Bone marrow (tissue), 2 donors: ENCODE results near the gene PRKCI.
"Not testable (repeated sequence)": the region's sequence is repeated elsewhere in the genome, so short reads cannot be mapped to it uniquely, and the experiment has no call there.

Experiments used
- DNase-seq, 2 donors: peaks; one replicate each; lab custom pipeline; 2025; lab: John Stamatoyannopoulos, UW

Gene PRKCI

DNA sequence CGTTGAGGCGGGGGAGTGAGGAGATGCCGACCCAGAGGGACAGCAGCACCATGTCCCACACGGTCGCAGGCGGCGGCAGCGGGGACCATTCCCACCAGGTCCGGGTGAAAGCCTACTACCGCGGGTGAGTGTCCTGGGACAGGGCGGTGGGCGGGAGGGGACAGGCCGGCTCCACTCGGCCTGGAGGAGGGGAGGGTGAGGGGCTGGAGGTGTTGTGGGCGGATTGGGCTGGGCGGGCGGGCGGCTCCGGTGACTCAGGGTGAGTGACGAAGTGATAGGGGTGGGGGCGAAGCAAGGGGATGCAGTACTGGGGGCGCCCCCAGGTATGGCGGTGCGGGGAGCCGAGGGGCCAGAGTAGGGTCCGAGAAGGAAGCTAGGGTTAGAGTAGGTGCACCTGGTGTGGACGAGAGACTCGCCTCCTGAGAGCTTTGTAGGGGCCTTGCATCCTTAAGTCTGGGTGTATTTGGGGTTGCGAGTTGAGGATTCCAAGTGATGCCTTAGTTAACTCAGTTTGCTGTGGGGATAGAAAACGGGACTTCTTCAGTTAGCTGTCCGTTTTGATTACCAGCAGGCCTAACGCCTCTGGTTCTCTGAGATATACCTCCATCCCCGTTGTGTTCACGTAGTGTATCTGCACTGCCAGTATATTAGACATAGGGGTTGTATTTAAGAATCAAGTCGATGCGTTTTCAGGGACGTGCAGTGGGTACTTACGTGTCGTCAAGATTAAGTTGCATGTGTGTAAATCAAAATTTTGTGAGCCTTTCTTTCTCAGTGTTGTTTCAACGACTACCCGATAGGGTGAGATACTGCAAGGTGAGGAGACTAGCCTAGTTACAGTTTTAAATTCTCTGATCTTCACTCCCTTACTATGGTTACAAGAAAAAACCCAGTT is 670 bp downstream of the PRKCI start:
- DNase-seq, result no peak

DNA sequence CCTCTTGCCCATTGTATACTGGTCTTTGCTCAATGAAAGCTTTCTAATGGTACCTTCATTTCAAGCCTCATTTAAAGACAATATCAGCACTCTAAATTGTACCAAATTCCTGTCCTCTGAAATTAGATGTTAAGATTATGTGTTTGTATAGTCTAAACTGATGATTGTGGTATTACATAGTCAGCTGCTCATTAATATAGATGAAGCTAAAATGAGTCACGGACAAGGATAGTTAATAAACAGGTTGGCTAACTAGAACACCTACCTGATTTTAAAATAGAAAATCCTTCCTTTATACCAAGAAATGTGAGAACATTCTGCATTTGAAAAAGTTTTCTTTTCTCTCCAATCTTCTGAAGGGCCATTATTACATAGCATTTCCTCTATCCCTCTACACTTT is 2.9 kb downstream of the PRKCI start:
- DNase-seq, result no peak

DNA sequence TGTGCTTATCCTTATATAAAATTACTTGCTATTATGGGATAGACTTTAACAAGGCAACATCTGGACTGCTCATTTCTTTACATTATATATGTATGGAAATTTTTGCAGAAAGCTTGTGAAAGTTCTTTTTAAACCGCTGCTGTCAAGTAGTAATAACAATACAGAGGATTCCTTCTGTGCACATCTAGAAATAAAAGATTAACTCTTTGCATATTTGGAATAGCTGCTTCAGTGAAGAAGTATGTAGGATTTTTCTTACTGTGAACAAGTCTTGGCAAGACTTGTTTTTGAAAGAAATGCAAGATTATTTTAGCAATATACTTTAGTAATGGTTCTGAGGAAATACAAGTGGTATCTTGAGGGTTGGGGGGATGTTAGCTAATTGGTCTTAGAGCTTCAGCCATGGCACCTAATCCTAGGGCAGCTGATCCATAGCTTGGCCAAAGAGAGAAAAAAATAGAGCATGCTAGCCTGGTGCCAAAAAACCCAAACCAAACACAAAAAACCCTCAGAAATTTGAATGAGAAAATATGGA is 4.3 kb downstream of the PRKCI start:
- DNase-seq, result no peak

DNA sequence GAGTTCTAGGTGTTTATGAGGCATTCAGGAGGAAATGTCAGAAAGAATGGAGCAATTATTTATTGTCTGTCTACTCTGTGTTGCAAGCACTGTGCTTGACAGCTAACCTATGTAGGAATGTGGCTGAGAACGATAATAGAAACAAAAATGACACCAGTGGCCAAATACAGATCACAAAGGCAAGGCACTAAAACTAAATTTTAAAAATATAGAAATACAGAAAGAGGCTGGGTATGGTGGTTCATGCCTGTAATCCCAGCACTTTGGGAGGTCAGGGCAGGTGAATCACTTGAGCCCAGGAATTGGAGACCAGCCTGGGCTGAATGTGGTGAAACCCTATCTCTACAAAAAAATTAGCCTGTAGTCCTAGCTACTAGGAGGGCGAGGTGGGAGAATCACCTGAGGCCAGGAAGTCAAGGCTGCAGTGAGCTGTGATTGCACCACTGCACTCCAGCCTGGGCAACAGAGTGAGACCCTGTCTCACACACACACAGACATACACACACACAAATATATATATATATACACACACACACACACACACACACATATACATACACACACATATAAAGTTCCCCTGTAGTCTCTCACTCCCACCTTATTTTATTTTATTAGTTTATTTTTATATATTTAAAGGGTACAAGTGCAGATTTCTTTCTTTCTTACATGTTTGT is 6.0 kb downstream of the PRKCI start:
- DNase-seq, result no peak

DNA sequence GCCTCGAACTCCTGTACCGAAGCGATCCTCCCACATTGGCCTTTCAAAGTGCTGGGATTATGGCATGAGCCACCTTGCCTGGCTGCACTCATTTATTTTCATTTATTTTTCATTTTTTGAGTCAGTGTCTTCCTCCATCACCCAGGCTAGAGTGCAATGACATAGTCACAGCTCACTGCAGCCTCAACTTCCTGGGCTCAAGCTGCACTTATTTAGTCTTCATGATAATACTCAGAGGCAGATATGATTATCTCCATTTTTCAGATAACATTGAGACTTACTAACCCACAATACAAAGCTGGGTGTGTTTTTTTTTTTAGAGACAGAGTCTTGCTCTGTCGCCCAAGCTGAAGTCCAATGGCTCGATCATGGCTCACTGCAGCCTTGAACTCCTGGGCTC is 10.0 kb downstream of the PRKCI start:
- no peak for DNase-seq

DNA sequence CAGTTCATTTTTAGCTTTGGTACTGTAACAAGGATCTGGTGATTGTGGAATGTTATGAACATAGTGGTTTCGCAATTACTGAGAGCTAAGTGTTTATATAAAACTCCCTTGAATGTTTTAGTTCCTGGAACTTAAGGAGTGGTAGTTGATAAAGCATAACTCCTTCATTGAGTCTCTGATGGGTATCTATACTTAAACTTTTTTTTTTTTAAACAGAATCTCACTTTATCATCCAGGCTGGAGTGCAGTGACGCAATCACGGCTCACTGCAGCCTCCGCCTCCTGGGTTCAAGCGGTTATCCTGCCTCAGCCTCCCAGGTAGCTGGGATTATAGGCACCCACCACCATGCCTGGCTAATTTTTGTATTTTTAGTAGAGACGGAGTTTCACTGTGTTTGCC is 11.3 kb downstream of the PRKCI start:
- no peak for DNase-seq

DNA sequence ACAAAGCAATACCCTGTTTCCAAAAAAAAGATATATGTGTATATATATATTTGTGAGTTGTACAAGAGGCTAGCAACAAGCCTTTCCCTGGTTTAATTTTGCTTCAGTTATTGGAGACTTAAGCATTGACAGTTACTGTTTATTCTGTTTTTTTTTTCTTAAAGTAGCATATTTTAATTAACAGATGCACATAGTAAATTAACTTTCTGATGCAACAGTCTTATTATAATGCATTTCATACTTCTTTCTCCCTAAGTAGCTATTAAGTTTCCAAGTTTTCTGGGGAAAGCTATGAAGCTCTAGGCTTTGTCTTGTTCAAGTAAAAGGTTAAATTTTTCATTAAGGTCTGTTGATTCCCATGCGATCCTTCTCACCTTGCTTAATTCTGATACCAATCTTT is 17.9 kb downstream of the PRKCI start:
- DNase-seq, result no peak

DNA sequence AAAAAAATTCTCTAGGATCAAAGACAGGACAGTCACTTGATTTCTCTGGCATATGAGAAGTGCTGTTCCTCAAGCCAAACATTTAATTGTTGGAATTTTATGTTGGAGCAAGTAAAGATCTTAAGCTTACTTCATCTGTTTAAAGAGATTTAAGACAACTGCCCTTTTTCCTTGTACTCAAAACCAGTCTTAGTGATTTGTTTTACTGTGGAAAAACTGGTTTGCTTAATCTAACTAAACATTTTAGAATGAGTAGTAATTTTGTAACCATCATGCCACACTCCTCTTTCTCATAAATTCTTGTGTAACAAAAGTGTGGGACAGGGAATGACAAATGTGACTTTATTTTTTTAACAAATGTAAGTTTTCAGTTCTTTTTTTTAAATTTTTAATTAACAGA is 18.4 kb downstream of the PRKCI start:
- no peak for DNase-seq

DNA sequence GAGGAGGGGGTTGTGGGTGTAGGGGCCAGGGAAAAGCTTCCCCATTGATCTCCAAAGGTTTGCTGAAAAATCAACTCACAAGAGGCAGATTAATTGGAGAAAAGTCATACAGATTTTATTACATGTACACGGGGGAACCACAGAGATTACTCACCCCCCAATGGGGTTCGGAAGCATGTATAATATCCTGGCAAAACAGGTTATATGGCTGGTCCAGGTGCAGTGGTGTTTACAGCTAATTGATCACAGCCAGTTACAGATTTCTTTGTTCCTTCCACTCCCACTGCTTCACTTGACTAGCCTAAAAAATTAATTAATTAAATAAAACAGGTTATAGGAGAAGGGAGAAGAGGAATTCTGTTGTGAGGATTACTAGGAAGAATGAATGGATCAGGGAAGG is 22.4 kb downstream of the PRKCI start:
- DNase-seq, result no peak

DNA sequence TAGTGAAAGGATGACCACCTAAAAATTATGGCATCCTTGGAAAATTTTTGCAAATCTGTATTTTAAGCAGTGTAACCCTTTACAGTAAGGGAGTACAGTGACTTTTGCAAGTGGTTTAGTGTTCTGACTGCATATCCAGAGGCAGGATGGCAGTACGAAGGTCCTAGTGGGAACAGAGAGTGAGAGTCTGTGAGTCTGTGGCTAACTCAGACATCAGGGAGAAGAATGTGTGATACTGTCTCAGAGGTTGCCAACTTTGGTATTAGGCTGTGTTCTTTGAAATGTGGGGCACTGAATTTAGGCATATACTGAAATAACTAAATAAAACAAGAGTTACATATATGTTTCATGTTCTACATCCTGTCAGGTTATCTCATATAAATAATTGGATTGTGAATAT is 25.7 kb downstream of the PRKCI start:
- DNase-seq, result no peak

DNA sequence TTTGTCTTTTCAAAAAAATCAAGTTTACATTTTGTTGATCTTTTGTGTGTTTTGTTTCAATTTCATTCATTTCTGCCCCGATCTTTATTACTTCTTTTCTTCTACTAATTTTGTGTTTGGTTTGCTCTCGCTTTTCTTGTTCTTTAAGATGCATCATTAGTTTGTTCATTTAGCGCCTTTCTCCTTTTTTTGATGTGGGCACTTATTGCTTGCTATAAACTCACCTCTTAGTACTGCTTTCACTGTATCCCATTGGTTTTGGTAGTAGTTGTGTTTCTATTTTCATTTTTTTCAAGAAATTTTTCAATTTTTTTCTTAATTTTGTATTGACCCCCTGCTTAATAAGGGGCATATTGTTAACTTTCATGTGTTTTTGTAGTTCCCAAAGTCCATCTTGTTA is 34.4 kb downstream of the PRKCI start:
- DNase-seq, result no peak

DNA sequence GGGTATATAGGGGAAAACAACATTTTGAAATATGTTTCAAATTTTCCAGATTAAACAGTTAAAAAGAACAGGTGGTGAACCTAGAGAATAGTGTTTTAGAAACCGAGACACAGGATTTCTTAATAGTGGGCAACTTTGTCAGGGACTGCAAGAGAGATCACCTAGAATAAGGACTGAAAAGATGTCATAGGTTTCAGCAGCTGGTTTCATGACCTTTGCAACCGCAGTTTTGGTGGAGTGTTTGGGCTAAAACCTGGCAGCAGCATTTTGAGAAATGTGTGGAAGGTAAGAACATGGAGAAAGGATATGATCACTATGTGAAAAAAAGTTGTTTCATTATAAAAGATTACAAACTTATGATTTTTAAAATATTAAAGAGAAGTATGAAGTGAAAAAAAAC is 34.9 kb downstream of the PRKCI start:
- no peak for DNase-seq

DNA sequence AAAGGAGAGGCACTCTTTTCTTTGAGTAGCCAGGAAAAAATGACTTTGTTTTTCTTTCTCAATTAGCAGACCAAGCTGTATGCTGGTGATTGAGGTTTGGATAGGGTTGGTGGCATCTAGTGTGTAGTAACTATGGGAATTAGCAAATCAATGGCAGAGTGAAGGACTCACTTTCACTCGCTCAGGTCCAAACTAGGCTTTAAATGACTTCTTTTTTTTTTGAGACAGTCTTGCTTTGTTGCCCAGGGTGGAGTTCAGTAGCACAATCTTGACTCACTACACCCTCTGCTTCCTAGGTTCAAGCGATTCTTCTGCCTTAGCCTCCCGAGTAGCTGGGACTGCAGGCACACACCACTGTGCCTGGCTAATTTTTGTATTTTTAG is 35.9 kb downstream of the PRKCI start:
- DNase-seq, result no peak

DNA sequence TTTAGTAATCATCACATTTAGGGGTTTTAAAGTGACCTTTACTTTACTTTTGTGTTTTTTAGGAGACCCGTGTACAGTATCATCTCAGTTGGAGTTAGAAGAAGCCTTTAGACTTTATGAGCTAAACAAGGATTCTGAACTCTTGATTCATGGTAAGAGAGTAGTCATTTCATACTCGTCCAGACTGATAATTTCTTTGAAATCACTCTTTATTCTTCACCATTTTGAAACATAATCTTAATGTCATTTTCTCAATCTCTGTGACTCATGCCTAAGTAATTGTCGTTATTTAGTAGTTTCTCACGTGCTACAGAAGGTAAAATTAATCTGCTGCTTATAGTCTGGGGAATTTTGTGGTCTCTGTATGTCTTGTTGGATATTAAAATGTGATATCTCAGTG is 37.7 kb downstream of the PRKCI start:
- DNase-seq, result no peak

DNA sequence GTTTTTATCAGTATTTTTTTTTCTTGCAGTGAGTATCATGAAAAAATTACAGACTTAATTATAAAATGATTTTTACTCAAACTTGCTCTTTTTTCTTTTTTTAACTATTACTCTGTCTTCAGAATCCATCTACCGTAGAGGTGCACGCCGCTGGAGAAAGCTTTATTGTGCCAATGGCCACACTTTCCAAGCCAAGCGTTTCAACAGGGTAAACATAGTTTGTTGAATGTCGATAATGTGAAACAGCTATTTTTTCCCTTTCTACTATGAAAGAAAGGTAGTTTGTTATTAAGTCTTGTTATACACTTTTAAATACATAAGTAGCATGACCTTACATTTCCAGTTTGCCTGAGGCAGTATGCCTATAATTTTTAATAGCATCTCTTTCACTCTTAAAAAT is 45.6 kb downstream of the PRKCI start:
- DNase-seq, result no peak

DNA sequence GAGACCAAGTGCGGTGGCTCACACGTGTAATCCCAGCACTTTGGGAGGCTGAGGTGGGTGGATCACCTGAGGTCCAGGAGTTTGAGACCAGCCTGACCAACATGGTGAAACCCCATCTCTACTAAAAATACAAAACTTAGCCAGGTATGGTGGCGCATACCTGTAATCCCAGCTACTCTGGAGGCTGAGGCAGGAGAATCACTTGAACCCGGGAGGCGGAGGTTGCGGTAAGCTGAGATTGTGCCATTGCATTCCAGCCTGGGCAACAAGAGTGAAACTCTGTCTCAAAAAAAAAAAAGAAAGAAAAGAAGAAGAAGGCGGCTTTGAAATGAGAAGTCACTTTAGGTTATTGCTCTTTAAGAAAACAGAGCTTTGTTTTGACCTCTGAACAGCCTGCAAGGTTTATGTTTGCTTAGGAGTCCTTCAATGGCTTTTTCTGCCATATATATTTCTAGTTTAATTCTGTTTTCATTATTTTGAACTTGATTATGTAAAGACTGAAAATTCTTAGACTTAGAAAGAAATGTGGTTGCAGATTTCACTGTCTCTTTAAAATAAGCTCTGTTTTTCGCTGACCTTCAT is 47.5 kb downstream of the PRKCI start:
- DNase-seq, result not testable (repeated sequence)

DNA sequence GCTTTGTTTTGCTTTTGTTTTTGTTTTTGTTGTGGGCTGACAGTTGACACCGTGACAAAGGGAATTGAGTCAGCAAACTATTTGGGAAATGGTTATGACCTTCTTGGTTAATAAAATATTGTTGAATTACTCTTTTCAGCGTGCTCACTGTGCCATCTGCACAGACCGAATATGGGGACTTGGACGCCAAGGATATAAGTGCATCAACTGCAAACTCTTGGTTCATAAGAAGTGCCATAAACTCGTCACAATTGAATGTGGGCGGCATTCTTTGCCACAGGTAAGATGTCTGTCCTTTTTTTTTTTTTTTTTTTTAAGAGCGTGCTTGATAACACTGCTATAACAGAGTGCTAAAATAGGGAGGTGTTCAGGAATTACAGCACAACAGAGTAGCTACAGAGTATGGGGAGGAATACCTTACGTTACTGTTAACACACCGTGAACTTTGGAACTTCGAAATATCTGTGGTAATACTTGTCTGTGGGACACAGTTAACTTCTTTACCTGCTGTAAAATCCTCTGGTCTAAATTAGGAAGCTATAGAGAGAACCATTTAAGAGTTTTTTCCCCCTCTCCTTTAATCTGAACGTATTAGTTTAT is 48.2 kb downstream of the PRKCI start:
- no peak for DNase-seq

DNA sequence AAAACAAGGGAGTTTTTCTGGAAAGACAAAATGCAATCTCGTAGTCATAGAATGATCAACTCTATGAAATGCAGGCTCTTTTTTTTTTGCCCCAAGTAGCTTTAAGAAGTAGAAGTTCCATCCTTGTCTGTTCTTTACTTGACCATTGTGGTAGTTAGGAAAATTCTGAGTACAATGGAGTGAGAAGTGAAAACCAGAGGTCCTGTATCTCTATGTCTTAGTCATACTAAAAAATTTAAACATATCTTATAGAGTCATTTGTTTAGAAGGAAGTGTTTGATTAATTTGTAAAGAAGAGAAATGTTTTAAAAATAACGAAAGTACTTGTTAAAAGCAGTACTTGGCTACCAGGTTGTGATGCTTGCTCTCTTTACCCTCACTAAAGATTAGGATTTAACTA is 52.4 kb downstream of the PRKCI start:
- no peak for DNase-seq

DNA sequence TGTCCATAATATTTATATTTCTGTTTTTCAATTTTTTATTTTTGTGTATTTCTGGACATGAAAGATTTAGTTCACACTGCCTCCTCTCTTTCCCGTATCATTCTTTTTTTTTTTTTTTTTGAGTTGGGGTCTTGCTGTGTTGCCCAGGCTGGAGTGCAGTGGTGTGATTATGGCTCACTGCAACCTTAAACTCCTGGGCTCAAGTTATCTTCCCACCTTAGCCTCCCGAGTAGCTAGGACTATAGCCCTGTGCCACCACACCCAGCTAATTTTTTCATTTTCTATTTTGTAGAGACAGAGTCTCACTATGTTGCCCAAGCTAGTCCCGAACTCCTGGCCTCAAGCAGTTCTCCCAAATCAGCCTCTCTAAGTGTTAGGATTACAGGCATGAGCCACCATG is 53.6 kb downstream of the PRKCI start:
- no peak for DNase-seq

DNA sequence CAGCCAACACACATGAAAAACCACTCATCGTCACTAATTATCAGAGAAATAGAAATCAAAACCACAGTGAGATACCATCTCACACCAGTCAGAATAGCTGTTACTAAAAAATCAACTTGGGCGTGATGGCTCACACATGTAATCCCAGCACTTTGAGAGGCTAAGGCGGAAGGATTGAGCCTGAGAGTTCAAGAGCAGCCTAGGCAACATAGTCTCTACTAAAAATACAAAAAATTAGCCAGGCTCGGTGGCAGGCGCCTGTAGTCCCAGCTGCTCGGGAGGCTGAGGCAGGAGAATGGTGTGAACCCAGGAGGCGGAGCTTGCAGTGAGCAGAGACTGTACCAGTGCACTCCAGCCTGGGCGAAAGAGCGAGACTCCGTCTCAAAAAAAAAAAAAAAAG is 55.1 kb downstream of the PRKCI start:
- DNase-seq, result not testable (repeated sequence)

DNA sequence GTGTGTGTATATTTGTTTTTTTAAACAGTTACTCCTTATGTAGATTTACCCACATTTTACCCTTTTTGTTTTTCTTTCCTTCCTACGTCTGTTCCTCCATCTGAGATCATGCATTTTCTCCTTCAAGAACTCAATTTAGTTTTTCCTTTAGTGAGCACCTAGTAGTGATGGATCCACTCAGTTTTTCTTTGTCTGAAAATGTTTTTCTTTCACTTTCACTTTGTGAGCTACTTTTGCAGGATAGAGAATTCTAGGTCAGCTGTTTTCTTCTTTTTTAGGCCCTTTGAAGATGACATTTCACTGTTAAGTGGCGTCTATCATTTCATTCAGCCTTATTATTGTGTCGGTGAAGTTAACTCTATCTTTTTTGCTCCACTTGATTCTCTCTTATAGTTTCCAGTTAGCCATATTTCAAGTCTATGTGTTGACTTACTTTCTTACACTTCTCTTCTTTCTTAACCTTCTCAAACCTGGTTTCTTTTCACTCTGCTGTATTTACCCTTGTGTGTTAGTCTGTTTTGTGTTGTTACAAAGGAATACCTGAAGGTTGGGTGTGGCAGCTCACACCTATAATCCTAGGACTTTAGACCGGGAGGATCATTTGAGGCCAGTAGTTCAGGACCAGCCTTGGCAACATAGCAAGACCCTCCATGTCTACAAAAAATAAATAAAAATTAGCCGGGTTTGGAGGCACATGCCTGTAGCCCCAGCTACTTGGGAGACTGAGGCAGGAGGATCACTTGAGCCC is 55.8 kb downstream of the PRKCI start:
- DNase-seq, result peak in 1 of 2 donors; percentile 23

DNA sequence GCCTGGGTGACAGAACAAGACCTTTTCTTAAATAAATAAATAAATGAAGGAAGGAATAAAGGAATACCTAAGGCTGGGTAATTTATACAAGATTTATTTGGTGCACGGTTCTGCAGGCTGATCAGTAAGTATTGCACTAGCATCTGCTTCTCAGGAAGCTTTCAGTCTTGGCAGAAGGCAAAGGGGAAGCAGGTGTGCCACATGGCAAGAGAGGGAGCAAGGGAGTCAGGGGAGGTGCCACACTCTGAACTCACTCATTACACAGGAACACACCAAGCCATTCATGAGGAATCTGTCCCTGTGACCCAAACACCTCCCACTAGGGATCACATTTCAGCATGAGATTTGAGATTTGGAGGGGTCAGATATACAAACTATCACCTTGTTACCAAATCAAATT is 56.4 kb downstream of the PRKCI start:
- DNase-seq, result no peak
